ENCODE measurements around the gene AMOTL1.

AMOTL1 gene

GRCh38 chr11:94825031-94825430 is 56.9 kb downstream of the AMOTL1 start:
- no peaks in the 10 kb centered on the region for H3K27me3 ChIP-seq (ENCODE audit: insufficient read depth, low read length)
- H3K27ac ChIP-seq (ENCODE audit: low read depth, low read length) = no peak overlapping the region
- no peaks in the 10 kb centered on the region for H3K4me1 ChIP-seq (ENCODE audit: control insufficient read depth, insufficient read depth, low read length, unreplicated experiment)
- H3K36me3 ChIP-seq (ENCODE audit: insufficient read depth, low read length) = peaks cover 47% of the 10 kb centered on the region
- H3K4me3 ChIP-seq (ENCODE audit: low read depth, low read length) = no peak overlapping the region
- no peak overlapping the region for H2AFZ ChIP-seq (ENCODE audit: low read length, unreplicated experiment)
- H3K79me2 ChIP-seq (ENCODE audit: control insufficient read depth, insufficient read depth, low read length, unreplicated experiment) = peaks cover 4% of the 10 kb centered on the region

GRCh38 chr11:94825481-94825880 is 57.3 kb downstream of the AMOTL1 start:
- H3K36me3 ChIP-seq (ENCODE audit: insufficient read depth, low read length) = peaks cover 50% of the 10 kb centered on the region
- no peaks in the 10 kb centered on the region for H3K4me1 ChIP-seq (ENCODE audit: control insufficient read depth, insufficient read depth, low read length, unreplicated experiment)
- H3K4me3 ChIP-seq (ENCODE audit: low read depth, low read length) = no peak overlapping the region
- H3K27ac ChIP-seq (ENCODE audit: low read depth, low read length) = no peak overlapping the region
- peaks cover 4% of the 10 kb centered on the region for H3K79me2 ChIP-seq (ENCODE audit: control insufficient read depth, insufficient read depth, low read length, unreplicated experiment)
- H3K27me3 ChIP-seq (ENCODE audit: insufficient read depth, low read length) = no peaks in the 10 kb centered on the region
- H2AFZ ChIP-seq (ENCODE audit: low read length, unreplicated experiment) = no peak overlapping the region

- Histone ChIP-seq H3K27me3 (ENCODE audit: insufficient read depth, low read length) (no peaks in the 10 kb centered on the region), H3K79me2 (ENCODE audit: control insufficient read depth, insufficient read depth, low read length, unreplicated experiment) (peaks cover 4% of the 10 kb centered on the region), H3K27ac (ENCODE audit: low read depth, low read length) (no peak overlapping the region), H3K4me1 (ENCODE audit: control insufficient read depth, insufficient read depth, low read length, unreplicated experiment) (peaks cover 6% of the 10 kb centered on the region), H3K4me3 (ENCODE audit: low read depth, low read length) (no peak overlapping the region), H2AFZ (ENCODE audit: low read length, unreplicated experiment) (no peak overlapping the region), H3K36me3 (ENCODE audit: insufficient read depth, low read length) (peaks cover 50% of the 10 kb centered on the region)
These were observed 58.3 kb downstream of the AMOTL1 start for GRCh38 chr11:94826415-94826814.

- Histone ChIP-seq H3K4me1 (ENCODE audit: control insufficient read depth, insufficient read depth, low read length, unreplicated experiment) (peaks cover 13% of the 10 kb centered on the region), H3K4me3 (ENCODE audit: low read depth, low read length) (no peak overlapping the region), H2AFZ (ENCODE audit: low read length, unreplicated experiment) (no peak overlapping the region), H3K27me3 (ENCODE audit: insufficient read depth, low read length) (no peaks in the 10 kb centered on the region), H3K36me3 (ENCODE audit: insufficient read depth, low read length) (peaks cover 48% of the 10 kb centered on the region), H3K27ac (ENCODE audit: low read depth, low read length) (no peak overlapping the region), H3K79me2 (ENCODE audit: control insufficient read depth, insufficient read depth, low read length, unreplicated experiment) (peaks cover 4% of the 10 kb centered on the region)
These were observed 59.9 kb downstream of the AMOTL1 start for GRCh38 chr11:94828088-94828487.

- Histone ChIP-seq H3K36me3 (ENCODE audit: insufficient read depth, low read length) (peaks cover 44% of the 10 kb centered on the region), H3K4me3 (ENCODE audit: low read depth, low read length) (no peak overlapping the region), H3K79me2 (ENCODE audit: control insufficient read depth, insufficient read depth, low read length, unreplicated experiment) (peaks cover 4% of the 10 kb centered on the region), H3K27me3 (ENCODE audit: insufficient read depth, low read length) (no peaks in the 10 kb centered on the region), H2AFZ (ENCODE audit: low read length, unreplicated experiment) (no peak overlapping the region), H3K4me1 (ENCODE audit: control insufficient read depth, insufficient read depth, low read length, unreplicated experiment) (peaks cover 28% of the 10 kb centered on the region), H3K27ac (ENCODE audit: low read depth, low read length) (peak overlapping the region; percentile 45)
These were observed 62.8 kb downstream of the AMOTL1 start for GRCh38 chr11:94830722-94831510.

- peak overlapping the region; percentile 45 for H3K27ac ChIP-seq (ENCODE audit: low read depth, low read length)
- peaks cover 33% of the 10 kb centered on the region for H3K4me1 ChIP-seq (ENCODE audit: control insufficient read depth, insufficient read depth, low read length, unreplicated experiment)
- no peak overlapping the region for H3K4me3 ChIP-seq (ENCODE audit: low read depth, low read length)
- peaks cover 4% of the 10 kb centered on the region for H3K79me2 ChIP-seq (ENCODE audit: control insufficient read depth, insufficient read depth, low read length, unreplicated experiment)
- H2AFZ ChIP-seq (ENCODE audit: low read length, unreplicated experiment) = no peak overlapping the region
- no peaks in the 10 kb centered on the region for H3K27me3 ChIP-seq (ENCODE audit: insufficient read depth, low read length)
- H3K36me3 ChIP-seq (ENCODE audit: insufficient read depth, low read length) = peaks cover 40% of the 10 kb centered on the region
These were observed 63.4 kb downstream of the AMOTL1 start for GRCh38 chr11:94831529-94831928.

- H3K4me3 ChIP-seq (ENCODE audit: low read depth, low read length) = no peak overlapping the region
- peaks cover 4% of the 10 kb centered on the region for H3K79me2 ChIP-seq (ENCODE audit: control insufficient read depth, insufficient read depth, low read length, unreplicated experiment)
- peaks cover 31% of the 10 kb centered on the region for H3K36me3 ChIP-seq (ENCODE audit: insufficient read depth, low read length)
- no peak overlapping the region for H2AFZ ChIP-seq (ENCODE audit: low read length, unreplicated experiment)
- no peak overlapping the region for H3K27ac ChIP-seq (ENCODE audit: low read depth, low read length)
- peaks cover 33% of the 10 kb centered on the region for H3K4me1 ChIP-seq (ENCODE audit: control insufficient read depth, insufficient read depth, low read length, unreplicated experiment)
- H3K27me3 ChIP-seq (ENCODE audit: insufficient read depth, low read length) = no peaks in the 10 kb centered on the region
These were observed 64.6 kb downstream of the AMOTL1 start for GRCh38 chr11:94832604-94833235.

GRCh38 chr11:94834911-94835593 is 66.9 kb downstream of the AMOTL1 start:
- Histone ChIP-seq H3K27ac (ENCODE audit: low read depth, low read length) (peak overlapping the region; percentile 35), H3K27me3 (ENCODE audit: insufficient read depth, low read length) (no peaks in the 10 kb centered on the region), H3K4me3 (ENCODE audit: low read depth, low read length) (no peak overlapping the region), H3K79me2 (ENCODE audit: control insufficient read depth, insufficient read depth, low read length, unreplicated experiment) (peaks cover 4% of the 10 kb centered on the region), H3K4me1 (ENCODE audit: control insufficient read depth, insufficient read depth, low read length, unreplicated experiment) (peaks cover 33% of the 10 kb centered on the region), H3K36me3 (ENCODE audit: insufficient read depth, low read length) (peaks cover 25% of the 10 kb centered on the region), H2AFZ (ENCODE audit: low read length, unreplicated experiment) (no peak overlapping the region)

- peak overlapping the region; percentile 35 for H3K27ac ChIP-seq (ENCODE audit: low read depth, low read length)
- peaks cover 33% of the 10 kb centered on the region for H3K4me1 ChIP-seq (ENCODE audit: control insufficient read depth, insufficient read depth, low read length, unreplicated experiment)
- peaks cover 4% of the 10 kb centered on the region for H3K79me2 ChIP-seq (ENCODE audit: control insufficient read depth, insufficient read depth, low read length, unreplicated experiment)
- peaks cover 22% of the 10 kb centered on the region for H3K36me3 ChIP-seq (ENCODE audit: insufficient read depth, low read length)
- no peak overlapping the region for H2AFZ ChIP-seq (ENCODE audit: low read length, unreplicated experiment)
- H3K27me3 ChIP-seq (ENCODE audit: insufficient read depth, low read length) = no peaks in the 10 kb centered on the region
- no peak overlapping the region for H3K4me3 ChIP-seq (ENCODE audit: low read depth, low read length)
These were observed 67.4 kb downstream of the AMOTL1 start for GRCh38 chr11:94835594-94835927.

- Histone ChIP-seq H3K4me3 (ENCODE audit: low read depth, low read length) (no peak overlapping the region), H3K4me1 (ENCODE audit: control insufficient read depth, insufficient read depth, low read length, unreplicated experiment) (peaks cover 19% of the 10 kb centered on the region), H3K36me3 (ENCODE audit: insufficient read depth, low read length) (peaks cover 17% of the 10 kb centered on the region), H3K79me2 (ENCODE audit: control insufficient read depth, insufficient read depth, low read length, unreplicated experiment) (peaks cover 4% of the 10 kb centered on the region), H2AFZ (ENCODE audit: low read length, unreplicated experiment) (no peak overlapping the region), H3K27me3 (ENCODE audit: insufficient read depth, low read length) (no peaks in the 10 kb centered on the region), H3K27ac (ENCODE audit: low read depth, low read length) (no peak overlapping the region)
These were observed 69.2 kb downstream of the AMOTL1 start for GRCh38 chr11:94837317-94837716.
